AG04450 (cell line): ENCODE measurements around the gene GSG1L. TPM values are rescaled to one million over a fixed set of nuclear protein-coding genes. Genes with fewer than 3 reads are reported as not detected.
"Not testable (repeated sequence)": the region's sequence is repeated elsewhere in the genome, so short reads cannot be mapped to it uniquely, and the experiment has no call there.

Experiments
- CTCF ChIA-PET: fragments of 300-600, 350-600 bp; formaldehyde crosslinking; extraction: SDS; loops from one replicate; lab custom pipeline; 2022; ENCODE audit warnings: antibody characterized with exemption, inconsistent platforms; lab: Charles Lee
- POLR2A ChIA-PET: fragments of 350-600 bp; formaldehyde crosslinking; extraction: SDS; loops from one replicate; lab custom pipeline; 2021; ENCODE audit warnings: antibody characterized with exemption, inconsistent platforms; lab: Yijun Ruan, JAX
- DNase-seq: peaks from one replicate; pipeline ENCODE4 v3.0.0-alpha.2; 2011; ENCODE audit warnings: low read depth, low spot score
- H3K27ac ChIP-seq: one replicate; pipeline ENCODE4 v1.5.1; 2012; ENCODE audit warnings: low read depth, low read length, control low read depth
- H3K27me3 ChIP-seq: one replicate; pipeline ENCODE4 v1.6.0; 2012; ENCODE audit warnings: low read length; ENCODE audit not compliant: control insufficient read depth, insufficient read depth
- H3K4me3 ChIP-seq: 2 replicates; pipeline ENCODE4 v1.5.1; 2011; ENCODE audit warnings: mild to moderate bottlenecking, low read depth, low read length, control low read depth
- H3K9me3 ChIP-seq: 2 replicates; pipeline ENCODE4 v1.5.1; 2012; ENCODE audit warnings: low read length; ENCODE audit not compliant: control insufficient read depth, insufficient read depth
- CTCF ChIP-seq: IDR thresholded peaks from 2 replicates; pipeline ENCODE4 v1.5.1; 2011; ENCODE audit warnings: low read depth, low read length, control low read depth, inconsistent platforms
- polyA plus RNA-seq: library from polyadenylated mRNA; depleted of rRNA; stranded (reverse); fragments of >200 nt; gene quantifications from 2 replicates; pipeline ENCODE4 v1.2.3, GENCODE V29; 2011

Gene GSG1L
- polyA plus RNA-seq, 1 experiment, result not detected

GRCh38 chr16:27747946-27748345 lies 315.6 kb downstream of the GSG1L start:
- no peak for TF ChIP-seq CTCF
- Histone ChIP-seq H3K27me3 (no peaks in the 10 kb centered on the region), H3K27ac (no peak overlapping the region), H3K4me3 (no peak overlapping the region), H3K9me3 (peaks cover 5% of the 10 kb centered on the region)
- CTCF ChIA-PET, result no interaction called here
- DNase-seq, result no peak
- POLR2A ChIA-PET, result no interaction called here

GRCh38 chr16:27746076-27746855 lies 317.2 kb downstream of the GSG1L start:
- H3K9me3 ChIP-seq, result peaks cover 5% of the 10 kb centered on the region
- H3K27ac ChIP-seq, result no peak overlapping the region
- TF ChIP-seq CTCF, result no peak
- no peak for DNase-seq
- ChIA-PET CTCF (no interaction called here), POLR2A (no interaction called here)
- H3K27me3 ChIP-seq, result no peaks in the 10 kb centered on the region
- no peak overlapping the region for H3K4me3 ChIP-seq

- ChIA-PET CTCF (interaction anchor here (0.6 to 0.7 kb wide), 2 partner anchors 109 to 514 kb away, joined by 3 to 7 read pairs; no protein-coding TSS in a partner anchor), POLR2A (no interaction called here)
- TF ChIP-seq CTCF, result no peak
- Histone ChIP-seq H3K4me3 (no peak overlapping the region), H3K9me3 (peaks cover 5% of the 10 kb centered on the region), H3K27me3 (no peaks in the 10 kb centered on the region), H3K27ac (no peak overlapping the region)
- no peak for DNase-seq
Measured at GRCh38 chr16:27745348-27745747, 318.2 kb downstream of the GSG1L start.

- TF ChIP-seq CTCF, result no peak
- Histone ChIP-seq H3K9me3 (peaks cover 5% of the 10 kb centered on the region; the same call in 1 of the 2 replicates), H3K4me3 (no peak overlapping the region), H3K27me3 (no peaks in the 10 kb centered on the region), H3K27ac (no peak overlapping the region)
- DNase-seq, result no peak
- POLR2A ChIA-PET, result no interaction called here
- CTCF ChIA-PET, result no interaction called here
Measured at GRCh38 chr16:27743963-27744362, 319.6 kb downstream of the GSG1L start.

- CTCF ChIA-PET, result interaction anchor here (1.3 kb wide), 1 partner anchor 37 kb away, joined by 4 read pairs; no protein-coding TSS in a partner anchor
Measured at GRCh38 chr16:27743001-27743400, 320.5 kb downstream of the GSG1L start.

More at GRCh38 chr16:27743001-27743400, 320.5 kb downstream of the GSG1L start:
- H3K9me3 ChIP-seq, H3K27ac ChIP-seq, H3K27me3 ChIP-seq, POLR2A ChIA-PET, DNase-seq, H3K4me3 ChIP-seq: not testable (repeated sequence)
